Endodermal cell (in vitro differentiated cells): ENCODE measurements around the gene INSR. TPM values are rescaled to one million over a fixed set of nuclear protein-coding genes. Genes with fewer than 3 reads are reported as not detected.

Source experiments
- DNase-seq: peaks from one replicate; pipeline ENCODE4 v3.0.0-alpha.2; 2017
- H3K27ac ChIP-seq: 2 replicates; pipeline ENCODE4 v1.5.1; 2013; ENCODE audit warnings: mild to moderate bottlenecking, low read depth, low read length, moderate library complexity
- H3K27me3 ChIP-seq: 2 replicates; pipeline ENCODE4 v1.6.1; 2013; ENCODE audit warnings: mild to moderate bottlenecking, low read length, moderate library complexity; ENCODE audit not compliant: insufficient read depth, control insufficient read depth, poor library complexity, severe bottlenecking
- H3K36me3 ChIP-seq: 2 replicates; pipeline ENCODE4 v1.7.0; 2013; ENCODE audit warnings: mild to moderate bottlenecking, low read length, moderate library complexity; ENCODE audit not compliant: control insufficient read depth, insufficient read depth
- H3K4me1 ChIP-seq: one replicate; pipeline ENCODE4 v1.7.0; 2013; ENCODE audit warnings: low read length; ENCODE audit not compliant: control insufficient read depth, insufficient read depth
- H3K4me3 ChIP-seq: 2 replicates; pipeline ENCODE4 v1.5.1; 2013; ENCODE audit warnings: mild to moderate bottlenecking, low read length, moderate library complexity
- H3K9ac ChIP-seq: 2 replicates; pipeline ENCODE4 v1.6.1; 2013; ENCODE audit warnings: mild to moderate bottlenecking, low read length, moderate library complexity; ENCODE audit not compliant: poor library complexity, severe bottlenecking; ENCODE audit errors: extremely low read depth
- H3K9me3 ChIP-seq: 2 replicates; pipeline ENCODE4 v1.6.1; 2013; ENCODE audit warnings: mild to moderate bottlenecking, low read length, moderate library complexity; ENCODE audit not compliant: control insufficient read depth
- H3K27ac Mint-ChIP-seq: 2 replicates; pipeline ENCODE4 v1.8.0; 2020; ENCODE audit warnings: mixed read lengths
- H3K27me3 Mint-ChIP-seq: 2 replicates; pipeline ENCODE4 v1.8.0; 2021; ENCODE audit warnings: mild to moderate bottlenecking, mixed read lengths; ENCODE audit not compliant: insufficient read depth
- H3K36me3 Mint-ChIP-seq: 2 replicates; pipeline ENCODE4 v1.8.0; 2020; ENCODE audit warnings: low read depth, mixed read lengths
- H3K4me1 Mint-ChIP-seq: 2 replicates; pipeline ENCODE4 v1.8.0; 2020; ENCODE audit warnings: mixed read lengths
- H3K4me3 Mint-ChIP-seq: 2 replicates; pipeline ENCODE4 v1.8.0; 2020; ENCODE audit warnings: mild to moderate bottlenecking, moderate library complexity, mixed read lengths
- H3K9me3 Mint-ChIP-seq: 2 replicates; pipeline ENCODE4 v1.8.0; 2020; ENCODE audit warnings: mild to moderate bottlenecking, mixed read lengths
- CTCF ChIP-seq: fragments of 200-600 bp; sonication (generic); conservative IDR thresholded peaks from 2 replicates; pipeline ENCODE4 v1.5.0; 2021; ENCODE audit warnings: antibody characterized with exemption, mild to moderate bottlenecking
- WGBS, 2 experiments: methylation state at CpG; one replicate each; pipeline versions ENCODE4 v1.1.5 to v1.1.7; 2013; ENCODE audit warnings: missing lambda C conversion rate in 2 of 2, mixed read lengths in 1 of 2; ENCODE audit not compliant: insufficient coverage in 1 of 2, insufficient read length in 1 of 2; 5-methylcytosine and 5-hydroxymethylcytosine counted together
- total RNA-seq, 2 donors: library from RNA; stranded (reverse); fragmentation: NEBNext Ultra II Directional in 1 of 2; extraction: Animal tissue kit (Norgen Biotek cat#: 25700) in 1 of 2; gene quantifications; 2 replicates in 1 of 2; 3 replicates in 1 of 2; pipeline ENCODE4 v1.2.1, GENCODE V29; 2021

INSR gene
- total RNA-seq, 2 donors from 2014 or later: 31.3 to 31.5 TPM

GRCh38 chr19:7145494-7145893 is 148.7 kb downstream of the INSR start:
- Mint-ChIP-seq H3K36me3 (peaks cover 29% of the 10 kb centered on the region), H3K4me3 (no peak overlapping the region), H3K27ac (no peak overlapping the region), H3K9me3 (peaks cover 22% of the 10 kb centered on the region), H3K4me1 (no peaks in the 10 kb centered on the region), H3K27me3 (no peaks in the 10 kb centered on the region)
- 97 to 100% methylated on average over 1 to 2 of the region's 2 CpGs for WGBS, 2 experiments
- TF ChIP-seq CTCF: no peak
- DNase-seq: no peak
- no peak overlapping the region for H3K27ac ChIP-seq
- H3K36me3 ChIP-seq: peaks cover 11% of the 10 kb centered on the region
- H3K4me3 ChIP-seq: no peak overlapping the region
- H3K4me1 ChIP-seq: no peaks in the 10 kb centered on the region
- no peak overlapping the region for H3K9ac ChIP-seq
- peaks cover 21% of the 10 kb centered on the region for H3K9me3 ChIP-seq
- no peaks in the 10 kb centered on the region for H3K27me3 ChIP-seq

GRCh38 chr19:7142771-7143170 is 151.4 kb downstream of the INSR start:
- no peak for TF ChIP-seq CTCF
- DNase-seq: no peak
- no peak overlapping the region for H3K4me3 Mint-ChIP-seq
- Histone ChIP-seq H3K4me3 (no peak overlapping the region), H3K27ac (no peak overlapping the region), H3K9ac (no peak overlapping the region), H3K27me3 (no peaks in the 10 kb centered on the region), H3K36me3 (peaks cover 30% of the 10 kb centered on the region), H3K9me3 (peaks cover 29% of the 10 kb centered on the region), H3K4me1 (no peaks in the 10 kb centered on the region)
- no peak overlapping the region for H3K27ac Mint-ChIP-seq
- peaks cover 48% of the 10 kb centered on the region for H3K36me3 Mint-ChIP-seq
- no peaks in the 10 kb centered on the region for H3K27me3 Mint-ChIP-seq
- 94 to 95% methylated on average over 15 to 22 of the region's 22 CpGs for WGBS, 2 experiments
- H3K9me3 Mint-ChIP-seq: peaks cover 22% of the 10 kb centered on the region
- H3K4me1 Mint-ChIP-seq: no peaks in the 10 kb centered on the region

GRCh38 chr19:7140137-7140536 is 154.1 kb downstream of the INSR start:
- Histone ChIP-seq H3K36me3 (peaks cover 30% of the 10 kb centered on the region), H3K9me3 (peaks cover 16% of the 10 kb centered on the region), H3K27ac (no peak overlapping the region), H3K4me1 (no peaks in the 10 kb centered on the region), H3K27me3 (no peaks in the 10 kb centered on the region), H3K9ac (no peak overlapping the region), H3K4me3 (no peak overlapping the region)
- no peak for TF ChIP-seq CTCF
- Mint-ChIP-seq H3K27ac (no peak overlapping the region), H3K9me3 (peaks cover 9% of the 10 kb centered on the region), H3K36me3 (peaks cover 55% of the 10 kb centered on the region), H3K4me3 (no peak overlapping the region), H3K4me1 (no peaks in the 10 kb centered on the region), H3K27me3 (no peaks in the 10 kb centered on the region)
- DNase-seq: no peak
- 91% methylated on average over 2 of the region's 2 CpGs; no CpG with 5 or more reads in 1 of the 2 experiments for WGBS, 2 experiments
